Neural progenitor cell (in vitro differentiated cells): ENCODE measurements around the gene SRRM2.

Experiments used
- CTCF ChIP-seq: fragments of 200-600 bp; sonication (generic); IDR thresholded peaks from 2 replicates; pipeline ENCODE4 v1.5.1; 2017; ENCODE audit warnings: antibody characterized with exemption, mild to moderate bottlenecking
- EZH2 ChIP-seq: fragments of 200-600 bp; sonication (generic); IDR thresholded peaks from 2 replicates; pipeline ENCODE4 v1.6.1; 2017; ENCODE audit warnings: antibody characterized with exemption, mild to moderate bottlenecking, moderate library complexity
- EZH2phosphoT487 ChIP-seq: fragments of 200-600 bp; sonication (generic); IDR thresholded peaks from 2 replicates; pipeline ENCODE4 v1.6.1; 2017; ENCODE audit warnings: antibody characterized with exemption

DNA sequence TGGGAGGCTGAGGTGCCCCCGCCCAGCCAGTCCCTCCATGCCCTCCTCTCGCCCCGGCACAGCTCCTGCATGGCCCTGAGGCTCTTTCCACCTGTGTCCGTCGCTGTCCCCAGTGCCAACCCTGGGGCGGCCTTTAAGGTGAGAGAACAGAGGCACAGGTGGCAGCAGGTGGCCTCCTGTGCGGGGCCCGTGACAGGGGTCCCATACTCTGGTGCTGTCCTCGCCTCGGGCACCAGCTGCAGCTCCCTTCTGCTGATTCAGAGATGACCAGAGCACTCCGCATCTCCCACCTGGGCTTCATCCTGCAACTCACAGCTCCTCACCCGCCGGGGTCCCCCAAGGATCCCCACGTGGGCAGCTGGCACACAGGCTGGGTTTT, 40.4 kb upstream of the SRRM2 start:
- TF ChIP-seq CTCF = no peak
- TF ChIP-seq EZH2 = no peak
- TF ChIP-seq EZH2phosphoT487 = no peak
